ENCODE data around the gene CBFA2T2. TPM values are rescaled to one million over a fixed set of nuclear protein-coding genes. Genes with fewer than 3 reads are reported as not detected.

Gene CBFA2T2
- total RNA-seq, 1 donor from 2014 or later: 84.1 TPM

DNA sequence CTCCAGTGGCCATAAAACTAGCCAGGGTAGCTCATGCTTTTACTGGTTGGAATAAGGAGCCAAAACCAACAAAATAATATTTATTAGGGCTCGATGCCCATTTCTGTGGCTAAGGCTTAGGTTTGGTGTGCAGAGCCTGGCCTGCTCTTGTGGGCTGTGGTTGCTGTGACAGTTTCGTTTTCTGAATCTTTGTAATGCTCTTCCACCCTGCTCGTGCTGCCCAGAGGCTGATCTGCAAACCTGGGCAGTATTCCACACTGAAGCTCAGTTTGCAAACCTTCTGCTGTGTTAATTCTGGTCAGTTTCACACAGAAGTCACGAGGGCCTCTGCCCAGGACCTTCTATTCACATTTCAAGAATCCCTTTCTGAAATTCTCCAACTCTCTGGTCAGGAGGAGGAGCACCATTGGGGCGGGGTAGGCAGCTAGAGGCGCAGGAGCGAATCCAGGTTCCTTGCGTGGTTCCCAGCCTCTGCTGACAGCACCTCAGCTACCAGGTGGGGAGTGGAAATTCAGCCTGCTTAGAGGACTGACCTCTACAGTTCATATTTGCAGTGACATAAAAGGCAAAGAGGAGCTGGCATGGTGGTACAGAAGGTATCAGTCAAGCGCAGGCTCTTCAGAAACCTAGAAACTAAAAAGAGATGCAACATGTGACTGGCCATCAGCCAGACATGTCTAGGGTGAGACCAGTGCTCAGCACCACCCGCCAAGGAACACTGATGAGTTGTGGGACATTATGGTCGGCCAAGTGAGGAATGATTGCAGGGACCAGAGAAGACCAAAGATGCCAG, 157.9 kb downstream of the CBFA2T2 start:
- H3K36me3 Mint-ChIP-seq (ENCODE audit: unreplicated experiment): no peaks in the 10 kb centered on the region
- no peak for DNase-seq

DNA sequence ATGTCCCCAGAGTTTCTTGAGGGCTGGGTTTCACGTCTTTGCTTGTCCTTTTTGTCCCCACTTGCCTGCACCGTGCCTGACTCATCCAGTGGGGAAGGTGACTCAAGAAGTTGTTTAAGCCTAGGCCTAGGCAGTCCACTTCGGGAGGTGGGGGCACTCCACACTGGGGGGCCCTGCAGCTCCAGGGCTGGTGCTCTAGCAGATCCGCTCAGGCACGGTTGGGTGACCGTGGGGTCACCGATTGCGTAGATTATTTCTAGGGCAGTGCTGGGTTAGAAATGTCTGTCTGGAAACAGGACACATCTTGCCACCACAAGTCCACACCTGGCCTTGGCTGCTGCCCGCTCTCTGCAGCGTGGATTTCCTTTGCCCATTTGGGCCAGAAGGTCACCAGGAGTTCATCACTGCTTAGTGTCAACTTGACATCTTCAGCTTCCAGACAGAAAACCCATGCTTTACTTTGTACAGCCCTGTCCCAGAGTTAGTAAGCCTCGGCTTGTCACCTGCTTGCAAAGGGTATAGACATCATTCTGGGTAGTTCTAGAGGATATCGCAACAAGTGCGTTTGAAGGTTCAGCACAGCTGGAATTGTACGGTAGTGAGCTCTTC, 158.6 kb downstream of the CBFA2T2 start:
- peaks cover 62% of the 10 kb centered on the region for H3K4me1 Mint-ChIP-seq (ENCODE audit: low read depth, unreplicated experiment)
- no peak overlapping the region for H3K4me3 Mint-ChIP-seq (ENCODE audit: unreplicated experiment)
- peaks cover 19% of the 10 kb centered on the region for H3K27me3 Mint-ChIP-seq (ENCODE audit: unreplicated experiment)
- peaks cover 38% of the 10 kb centered on the region for H3K9me3 Mint-ChIP-seq (ENCODE audit: unreplicated experiment)
- TF ChIP-seq, protein P1, sequence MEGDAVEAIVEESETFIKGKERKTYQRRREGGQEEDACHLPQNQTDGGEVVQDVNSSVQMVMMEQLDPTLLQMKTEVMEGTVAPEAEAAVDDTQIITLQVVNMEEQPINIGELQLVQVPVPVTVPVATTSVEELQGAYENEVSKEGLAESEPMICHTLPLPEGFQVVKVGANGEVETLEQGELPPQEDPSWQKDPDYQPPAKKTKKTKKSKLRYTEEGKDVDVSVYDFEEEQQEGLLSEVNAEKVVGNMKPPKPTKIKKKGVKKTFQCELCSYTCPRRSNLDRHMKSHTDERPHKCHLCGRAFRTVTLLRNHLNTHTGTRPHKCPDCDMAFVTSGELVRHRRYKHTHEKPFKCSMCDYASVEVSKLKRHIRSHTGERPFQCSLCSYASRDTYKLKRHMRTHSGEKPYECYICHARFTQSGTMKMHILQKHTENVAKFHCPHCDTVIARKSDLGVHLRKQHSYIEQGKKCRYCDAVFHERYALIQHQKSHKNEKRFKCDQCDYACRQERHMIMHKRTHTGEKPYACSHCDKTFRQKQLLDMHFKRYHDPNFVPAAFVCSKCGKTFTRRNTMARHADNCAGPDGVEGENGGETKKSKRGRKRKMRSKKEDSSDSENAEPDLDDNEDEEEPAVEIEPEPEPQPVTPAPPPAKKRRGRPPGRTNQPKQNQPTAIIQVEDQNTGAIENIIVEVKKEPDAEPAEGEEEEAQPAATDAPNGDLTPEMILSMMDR (IDR thresholded peaks at IDR 0.05; ENCODE audit: partially characterized antibody, unreplicated experiment): no peak
- no peak for DNase-seq
- peak overlapping the region; percentile 95 for H3K27ac Mint-ChIP-seq (ENCODE audit: unreplicated experiment)
- no peaks in the 10 kb centered on the region for H3K36me3 Mint-ChIP-seq (ENCODE audit: unreplicated experiment)

More for the DNA sequence above, 157.9 kb downstream of the CBFA2T2 start:
- Mint-ChIP-seq H3K27me3 (ENCODE audit: unreplicated experiment) (peaks cover 19% of the 10 kb centered on the region), H3K9me3 (ENCODE audit: unreplicated experiment) (peaks cover 35% of the 10 kb centered on the region), H3K27ac (ENCODE audit: unreplicated experiment) (peak overlapping the region; percentile 95), H3K4me1 (ENCODE audit: low read depth, unreplicated experiment) (peaks cover 57% of the 10 kb centered on the region), H3K4me3 (ENCODE audit: unreplicated experiment) (no peak overlapping the region)
- TF ChIP-seq, protein P1 (IDR thresholded peaks at IDR 0.05; ENCODE audit: partially characterized antibody, unreplicated experiment): no peak

DNA sequence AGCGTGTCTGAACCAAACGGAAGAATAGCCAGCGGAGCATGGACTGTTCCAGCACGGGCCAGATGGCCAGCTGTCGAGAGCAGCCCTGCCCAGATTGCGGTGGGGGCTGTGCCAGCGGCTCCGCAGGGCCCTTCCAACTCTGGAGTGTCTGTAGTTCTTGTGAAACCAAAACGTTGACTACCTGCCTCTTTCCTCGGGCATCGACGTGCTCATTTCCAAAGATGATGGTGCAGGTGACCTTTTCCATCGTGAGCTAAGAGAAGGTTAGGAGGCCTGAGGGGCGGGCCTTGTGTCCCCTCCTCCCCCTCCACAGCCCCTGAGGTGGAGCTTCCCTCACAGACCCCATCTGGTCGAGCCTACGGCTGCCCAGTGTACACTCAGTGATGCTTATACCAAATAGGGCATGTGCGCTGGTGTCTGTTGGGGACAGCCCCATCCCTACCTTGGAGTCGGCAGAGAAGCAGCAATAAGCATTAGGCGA, 159.3 kb downstream of the CBFA2T2 start:
- Mint-ChIP-seq H3K36me3 (ENCODE audit: unreplicated experiment) (no peaks in the 10 kb centered on the region), H3K27ac (ENCODE audit: unreplicated experiment) (peak overlapping the region; percentile 95), H3K4me3 (ENCODE audit: unreplicated experiment) (peak overlapping the region; percentile 71), H3K9me3 (ENCODE audit: unreplicated experiment) (peaks cover 38% of the 10 kb centered on the region), H3K27me3 (ENCODE audit: unreplicated experiment) (peaks cover 21% of the 10 kb centered on the region), H3K4me1 (ENCODE audit: low read depth, unreplicated experiment) (peaks cover 65% of the 10 kb centered on the region)
- TF ChIP-seq, protein P1 (IDR thresholded peaks at IDR 0.05; ENCODE audit: partially characterized antibody, unreplicated experiment): no peak
- DNase-seq: peak; percentile 67

DNA sequence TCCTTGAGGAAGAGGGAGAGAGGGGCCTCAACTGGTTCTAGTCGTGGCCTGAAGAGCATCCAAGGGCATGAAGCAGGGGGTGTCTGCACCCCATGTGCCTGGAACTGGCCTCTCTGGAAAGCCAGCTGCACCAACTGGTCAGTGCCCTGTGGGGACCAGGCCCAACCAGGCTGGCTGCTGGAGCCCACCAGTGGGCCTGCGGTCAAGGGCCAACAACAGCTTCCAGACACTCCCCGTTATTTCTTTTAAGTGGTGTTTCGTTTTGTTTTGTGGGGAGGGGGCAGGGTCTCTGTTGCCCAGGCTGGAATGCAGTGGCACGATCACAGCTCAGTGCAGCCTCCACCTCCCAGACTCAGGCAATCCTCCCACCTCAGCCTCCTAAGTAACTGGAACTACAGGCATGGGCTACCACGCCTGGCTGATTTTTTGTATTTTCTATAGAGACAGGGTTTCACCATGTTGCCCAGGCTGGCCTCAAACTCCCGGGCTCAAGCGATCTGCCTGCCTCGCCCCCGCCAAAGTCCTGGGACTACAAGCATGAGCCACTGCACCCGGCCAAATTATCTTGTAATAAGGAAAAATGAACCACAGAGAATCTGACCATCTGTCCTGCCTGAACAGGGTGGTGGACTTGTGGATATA, 160.3 kb downstream of the CBFA2T2 start:
- H3K9me3 Mint-ChIP-seq (ENCODE audit: unreplicated experiment): peaks cover 37% of the 10 kb centered on the region
- H3K36me3 Mint-ChIP-seq (ENCODE audit: unreplicated experiment): no peaks in the 10 kb centered on the region
- peaks cover 21% of the 10 kb centered on the region for H3K27me3 Mint-ChIP-seq (ENCODE audit: unreplicated experiment)
- no peak for DNase-seq
- TF ChIP-seq, protein P1 (IDR thresholded peaks at IDR 0.05; ENCODE audit: partially characterized antibody, unreplicated experiment): no peak
- peaks cover 58% of the 10 kb centered on the region for H3K4me1 Mint-ChIP-seq (ENCODE audit: low read depth, unreplicated experiment)
- peak overlapping the region; percentile 95 for H3K27ac Mint-ChIP-seq (ENCODE audit: unreplicated experiment)
- peak overlapping the region; percentile 71 for H3K4me3 Mint-ChIP-seq (ENCODE audit: unreplicated experiment)
